Mesendoderm (in vitro differentiated cells): ENCODE data around the gene MCF2L.
A peak's percentile ranks its signal among the peaks of the same experiment; 100 is the strongest.

ENCODE experiments used
- DNase-seq: peaks from one replicate; pipeline ENCODE4 v3.0.0; 2013
- H2AK5ac ChIP-seq: 2 replicates; pipeline ENCODE4 v1.6.1; 2013; ENCODE audit warnings: low read length, inconsistent platforms
- H2BK120ac ChIP-seq: 2 replicates; pipeline ENCODE4 v1.6.1; 2013; ENCODE audit warnings: low read depth, mild to moderate bottlenecking, low read length, moderate library complexity, mixed read lengths
- H2BK15ac ChIP-seq: replicated peaks from 2 replicates; pipeline ENCODE4 v1.6.1; 2013; ENCODE audit warnings: low read depth, mild to moderate bottlenecking, moderate library complexity
- H2BK5ac ChIP-seq: 2 replicates; pipeline ENCODE4 v1.6.1; 2013; ENCODE audit warnings: low read length, inconsistent platforms
- H3K18ac ChIP-seq: 2 replicates; pipeline ENCODE4 v1.6.1; 2013; ENCODE audit warnings: mild to moderate bottlenecking, low read length, mixed read lengths
- H3K23ac ChIP-seq: one replicate; pipeline ENCODE4 v1.6.1; 2013; ENCODE audit warnings: low read length
- H3K27ac ChIP-seq: 2 replicates; pipeline ENCODE4 v1.5.1; 2013; ENCODE audit warnings: low read depth, mild to moderate bottlenecking, inconsistent platforms, low read length, moderate library complexity
- H3K27me3 ChIP-seq: 2 replicates; pipeline ENCODE4 v1.6.1; 2013; ENCODE audit warnings: low read length, control low read depth, mild to moderate bottlenecking, inconsistent platforms; ENCODE audit not compliant: insufficient read depth, poor library complexity
- H3K36me3 ChIP-seq: 2 replicates; pipeline ENCODE4 v1.6.1; 2013; ENCODE audit warnings: low read length, inconsistent platforms; ENCODE audit not compliant: control insufficient read depth, insufficient read depth
- H3K4ac ChIP-seq: one replicate; pipeline ENCODE4 v1.6.1; 2013; ENCODE audit warnings: low read depth, mild to moderate bottlenecking, low read length, moderate library complexity
- H3K4me1 ChIP-seq: 2 replicates; pipeline ENCODE4 v1.6.1; 2013; ENCODE audit warnings: low read depth, low read length, inconsistent platforms; ENCODE audit not compliant: control insufficient read depth
- H3K4me2 ChIP-seq: 2 replicates; pipeline ENCODE4 v1.6.1; 2013; ENCODE audit warnings: low read length
- H3K4me3 ChIP-seq: 2 replicates; pipeline ENCODE4 v1.5.1; 2013; ENCODE audit warnings: mild to moderate bottlenecking, low read length
- H3K56ac ChIP-seq: one replicate; pipeline ENCODE4 v1.6.1; 2013; ENCODE audit warnings: low read length
- H3K79me1 ChIP-seq: 2 replicates; pipeline ENCODE4 v1.6.1; 2013; ENCODE audit warnings: low read length, inconsistent platforms
- H3K79me2 ChIP-seq: 2 replicates; pipeline ENCODE4 v1.6.1; 2013; ENCODE audit warnings: mild to moderate bottlenecking, low read length; ENCODE audit not compliant: control insufficient read depth, insufficient read depth
- H3K9ac ChIP-seq: 2 replicates; pipeline ENCODE4 v1.6.1; 2013; ENCODE audit warnings: low read length, inconsistent platforms
- H4K5ac ChIP-seq: one replicate; pipeline ENCODE4 v1.6.1; 2013; ENCODE audit warnings: low read length
- H4K8ac ChIP-seq: one replicate; pipeline ENCODE4 v1.6.1; 2013; ENCODE audit warnings: low read depth, mild to moderate bottlenecking, control low read depth, low read length, moderate library complexity
- WGBS: extraction: QIAGEN DNeasy Blood & Tissue Kit; methylation state at CpG from one replicate; pipeline ENCODE4 v1.1.7; 2013; ENCODE audit warnings: low lambda C conversion rate, missing lambda C conversion rate; ENCODE audit not compliant: insufficient coverage; ENCODE audit errors: extremely low coverage; 5-methylcytosine and 5-hydroxymethylcytosine counted together

The MCF2L gene

DNA sequence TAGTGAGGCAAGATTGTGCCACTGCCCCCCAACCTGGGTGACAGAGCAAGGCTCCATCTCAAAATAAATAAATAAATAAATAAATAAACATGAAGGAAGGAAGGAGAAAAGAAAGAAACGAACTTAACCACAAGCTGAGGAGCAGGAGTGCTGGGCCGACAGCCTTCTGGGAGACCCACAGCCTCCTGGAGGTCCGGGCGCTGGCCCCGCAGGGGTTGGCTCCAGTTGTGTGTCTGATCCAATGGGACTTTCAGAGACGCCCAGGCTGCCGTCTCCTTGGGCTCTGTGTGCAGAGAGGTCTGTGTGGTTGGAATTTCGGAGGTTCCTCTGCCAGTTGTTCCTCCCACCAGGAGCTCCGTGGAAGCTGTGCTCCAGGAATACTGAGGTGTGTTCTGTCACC lies 36.0 kb upstream of the MCF2L start:
- no peak overlapping the region for H3K18ac ChIP-seq
- no peak overlapping the region for H3K9ac ChIP-seq
- H2BK5ac ChIP-seq: no peak overlapping the region
- H3K79me2 ChIP-seq: no peaks in the 10 kb centered on the region
- no peaks in the 10 kb centered on the region for H3K27me3 ChIP-seq
- no peak overlapping the region for H2BK120ac ChIP-seq
- no peaks in the 10 kb centered on the region for H3K79me1 ChIP-seq
- no CpG with 5 or more reads among the region's 9 CpGs for WGBS
- H3K36me3 ChIP-seq: no peaks in the 10 kb centered on the region
- no peak overlapping the region for H2AK5ac ChIP-seq
- H3K4ac ChIP-seq: no peak overlapping the region
- H3K27ac ChIP-seq: no peak overlapping the region
- peaks cover 6% of the 10 kb centered on the region for H3K4me1 ChIP-seq
- H3K4me2 ChIP-seq: no peak overlapping the region
- H4K8ac ChIP-seq: no peak overlapping the region
- H2BK15ac ChIP-seq: no peak overlapping the region
- DNase-seq: no peak
- H3K23ac ChIP-seq: no peak overlapping the region
- H4K5ac ChIP-seq: no peak overlapping the region
- no peak overlapping the region for H3K56ac ChIP-seq
- H3K4me3 ChIP-seq: no peak overlapping the region

DNA sequence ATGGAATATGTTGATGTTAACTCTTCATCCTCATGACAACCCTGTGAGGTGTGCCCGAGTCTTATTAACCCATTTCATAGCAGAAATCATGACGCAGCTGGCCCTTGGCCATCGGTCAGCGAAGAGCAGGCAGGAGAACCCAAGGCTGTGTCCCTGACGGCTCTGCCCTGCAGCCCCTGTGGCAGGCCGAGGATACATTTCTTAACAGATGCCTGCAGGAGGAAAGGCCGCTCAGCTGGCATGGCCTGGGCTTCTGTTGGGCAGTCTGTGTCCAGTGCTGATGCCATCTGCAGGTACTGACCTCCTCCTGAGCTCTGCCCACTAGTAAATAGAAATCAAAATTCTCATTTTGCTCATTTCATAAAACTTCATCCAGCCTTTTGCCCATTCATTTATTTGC lies 35.4 kb upstream of the MCF2L start:
- Histone ChIP-seq H3K4ac (no peak overlapping the region), H3K4me2 (no peak overlapping the region)
- DNase-seq: no peak

DNA sequence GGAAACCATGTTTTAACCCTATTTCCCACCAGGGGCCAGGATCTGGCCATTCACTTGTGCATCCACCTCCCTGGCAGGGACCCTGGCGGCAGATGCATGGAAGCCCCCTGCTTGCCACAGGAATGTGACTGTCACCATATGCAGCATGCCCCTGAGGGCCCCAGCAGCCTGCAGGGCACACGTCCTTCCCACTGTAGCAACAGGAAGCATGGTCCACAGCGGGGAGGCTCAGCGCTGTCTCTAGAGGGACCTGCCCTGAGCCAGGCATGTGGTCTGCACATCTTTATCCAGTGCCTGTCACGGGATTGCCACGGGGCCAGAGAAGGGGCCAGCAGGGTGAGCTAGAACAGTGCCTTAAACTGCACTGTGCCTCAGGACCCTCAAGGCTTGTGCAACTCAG lies 34.9 kb upstream of the MCF2L start:
- Histone ChIP-seq H4K8ac (no peak overlapping the region), H3K79me2 (no peaks in the 10 kb centered on the region), H2BK120ac (no peak overlapping the region), H3K4ac (no peak overlapping the region), H3K23ac (no peak overlapping the region), H3K36me3 (no peaks in the 10 kb centered on the region), H3K27ac (no peak overlapping the region), H2BK15ac (no peak overlapping the region), H3K27me3 (no peaks in the 10 kb centered on the region), H3K18ac (no peak overlapping the region), H3K56ac (no peak overlapping the region), H2AK5ac (no peak overlapping the region), H3K9ac (no peak overlapping the region), H3K4me2 (no peak overlapping the region), H4K5ac (no peak overlapping the region), H2BK5ac (no peak overlapping the region), H3K79me1 (no peaks in the 10 kb centered on the region), H3K4me1 (peaks cover 2% of the 10 kb centered on the region), H3K4me3 (no peak overlapping the region)
- peak; percentile 22 for DNase-seq
- no CpG with 5 or more reads among the region's 6 CpGs for WGBS

More for the DNA sequence above, 35.4 kb upstream of the MCF2L start:
- H3K36me3 ChIP-seq: no peaks in the 10 kb centered on the region
- H2BK120ac ChIP-seq: no peak overlapping the region
- H4K5ac ChIP-seq: no peak overlapping the region
- no peaks in the 10 kb centered on the region for H3K79me2 ChIP-seq
- no peaks in the 10 kb centered on the region for H3K79me1 ChIP-seq
- no peak overlapping the region for H3K56ac ChIP-seq
- H4K8ac ChIP-seq: no peak overlapping the region
- H3K27ac ChIP-seq: no peak overlapping the region
- H3K27me3 ChIP-seq: no peaks in the 10 kb centered on the region
- no peak overlapping the region for H3K18ac ChIP-seq
- H3K4me1 ChIP-seq: peaks cover 6% of the 10 kb centered on the region
- H3K23ac ChIP-seq: no peak overlapping the region
- no peak overlapping the region for H3K4me3 ChIP-seq
- H2AK5ac ChIP-seq: no peak overlapping the region
- no peak overlapping the region for H2BK15ac ChIP-seq
- H2BK5ac ChIP-seq: no peak overlapping the region
- H3K9ac ChIP-seq: no peak overlapping the region
- no CpG with 5 or more reads among the region's 7 CpGs for WGBS

DNA sequence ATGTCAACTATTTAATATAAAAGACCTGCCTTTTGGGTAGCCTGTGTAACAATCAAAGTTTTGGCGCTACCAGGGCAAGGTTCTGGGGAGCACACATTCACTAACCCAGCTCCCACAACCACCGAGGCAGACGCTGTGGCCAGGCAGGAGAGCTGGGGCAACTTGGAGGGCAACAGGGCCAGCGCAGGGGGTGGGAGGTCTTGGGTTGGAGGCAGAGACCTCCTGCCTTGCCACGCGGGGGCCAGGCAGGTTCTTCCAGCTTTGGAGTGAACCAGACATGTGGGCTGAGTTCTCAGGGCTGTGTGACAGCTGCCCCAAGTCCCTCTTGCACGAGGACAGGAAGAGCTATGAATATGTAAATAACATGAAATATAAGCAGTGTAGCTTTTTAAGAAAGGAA lies 30.3 kb upstream of the MCF2L start:
- Histone ChIP-seq H3K36me3 (no peaks in the 10 kb centered on the region), H3K79me1 (no peaks in the 10 kb centered on the region), H3K4me1 (no peaks in the 10 kb centered on the region), H4K8ac (no peak overlapping the region), H2BK5ac (no peak overlapping the region), H2AK5ac (no peak overlapping the region), H3K27ac (no peak overlapping the region), H3K9ac (no peak overlapping the region), H3K56ac (no peak overlapping the region), H2BK15ac (no peak overlapping the region), H3K23ac (no peak overlapping the region), H2BK120ac (no peak overlapping the region), H3K27me3 (no peaks in the 10 kb centered on the region), H3K4me3 (no peak overlapping the region), H3K18ac (no peak overlapping the region), H3K4me2 (no peak overlapping the region), H3K79me2 (no peaks in the 10 kb centered on the region), H4K5ac (no peak overlapping the region), H3K4ac (no peak overlapping the region)
- WGBS: no CpG with 5 or more reads among the region's 7 CpGs
- DNase-seq: no peak

DNA sequence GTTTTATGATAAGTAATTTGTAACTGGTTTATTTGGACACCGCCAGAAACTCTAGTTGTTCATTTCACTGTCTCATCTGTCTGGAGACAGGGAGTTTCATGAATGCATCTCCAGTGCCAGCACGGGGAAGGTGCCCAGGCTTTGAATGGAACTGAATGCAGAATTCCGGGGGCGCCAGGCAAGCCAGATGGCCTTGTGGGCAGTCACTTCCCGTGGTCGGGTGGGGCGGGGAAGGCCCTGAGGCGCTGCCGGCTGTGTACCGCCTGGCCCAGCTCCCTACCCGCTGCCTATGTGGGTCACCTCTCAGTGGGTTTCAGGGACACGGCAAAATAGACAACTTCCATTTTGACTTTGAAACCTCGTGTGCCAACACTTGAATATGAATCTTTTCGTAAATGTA lies 28.8 kb upstream of the MCF2L start:
- no peak overlapping the region for H2AK5ac ChIP-seq
- no peak overlapping the region for H4K5ac ChIP-seq
- H3K79me2 ChIP-seq: no peaks in the 10 kb centered on the region
- no peak overlapping the region for H3K9ac ChIP-seq
- H3K27ac ChIP-seq: no peak overlapping the region
- H3K4ac ChIP-seq: no peak overlapping the region
- H3K79me1 ChIP-seq: no peaks in the 10 kb centered on the region
- no peaks in the 10 kb centered on the region for H3K27me3 ChIP-seq
- H3K36me3 ChIP-seq: no peaks in the 10 kb centered on the region
- no peak overlapping the region for H2BK15ac ChIP-seq
- no peak overlapping the region for H4K8ac ChIP-seq
- H3K4me2 ChIP-seq: no peak overlapping the region
- no peak overlapping the region for H3K18ac ChIP-seq
- no CpG with 5 or more reads among the region's 14 CpGs for WGBS
- DNase-seq: no peak
- no peak overlapping the region for H3K4me3 ChIP-seq
- no peak overlapping the region for H3K23ac ChIP-seq
- no peak overlapping the region for H2BK120ac ChIP-seq
- H3K4me1 ChIP-seq: no peaks in the 10 kb centered on the region
- H2BK5ac ChIP-seq: no peak overlapping the region
- H3K56ac ChIP-seq: no peak overlapping the region

DNA sequence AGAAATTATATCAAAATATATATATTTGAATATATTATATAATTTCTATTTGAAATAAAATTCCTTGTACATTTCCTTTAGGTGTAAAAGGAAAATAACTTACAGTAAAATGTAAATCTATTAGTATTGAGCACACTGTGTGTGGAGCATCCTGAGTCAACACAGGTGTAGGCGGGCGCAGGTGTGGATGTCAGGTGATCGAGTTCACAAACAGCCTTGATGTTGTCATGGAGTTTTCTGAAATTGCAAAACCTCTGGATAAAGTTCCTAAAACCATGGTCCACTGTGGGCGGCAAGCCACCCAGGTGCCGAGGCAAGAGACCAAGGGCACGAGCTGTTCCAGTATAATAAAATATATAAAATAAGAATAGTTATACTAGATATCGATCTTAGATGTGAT lies 27.7 kb upstream of the MCF2L start:
- H2BK5ac ChIP-seq: no peak overlapping the region
- H3K9ac ChIP-seq: no peak overlapping the region
- no peak overlapping the region for H3K23ac ChIP-seq
- DNase-seq: no peak
- H3K4ac ChIP-seq: no peak overlapping the region
- no peaks in the 10 kb centered on the region for H3K79me1 ChIP-seq
- no peaks in the 10 kb centered on the region for H3K27me3 ChIP-seq
- H3K79me2 ChIP-seq: no peaks in the 10 kb centered on the region
- H3K4me2 ChIP-seq: no peak overlapping the region
- no peak overlapping the region for H4K5ac ChIP-seq
- H4K8ac ChIP-seq: no peak overlapping the region
- H3K18ac ChIP-seq: no peak overlapping the region
- no CpG with 5 or more reads among the region's 7 CpGs for WGBS
- no peak overlapping the region for H3K27ac ChIP-seq
- H2BK15ac ChIP-seq: no peak overlapping the region
- no peaks in the 10 kb centered on the region for H3K36me3 ChIP-seq
- no peak overlapping the region for H3K4me3 ChIP-seq
- no peak overlapping the region for H2AK5ac ChIP-seq
- no peak overlapping the region for H3K56ac ChIP-seq
- H3K4me1 ChIP-seq: no peaks in the 10 kb centered on the region
- no peak overlapping the region for H2BK120ac ChIP-seq
